Endothelial cell (in vitro differentiated cells): ENCODE results near the gene TSPAN9. TPM values are rescaled to one million over a fixed set of nuclear protein-coding genes. Genes with fewer than 3 reads are reported as not detected.
A peak's percentile ranks its signal among the peaks of the same experiment; 100 is the strongest.

Experiments
- DNase-seq: peaks from one replicate; pipeline ENCODE4 v3.0.0; 2021; ENCODE audit warnings: low spot score
- H3K27ac Mint-ChIP-seq: one replicate; pipeline ENCODE4 v1.8.0; 2021; ENCODE audit warnings: mixed read lengths, inconsistent platforms; ENCODE audit not compliant: unreplicated experiment
- H3K27me3 Mint-ChIP-seq: one replicate; pipeline ENCODE4 v1.8.0; 2021; ENCODE audit warnings: mild to moderate bottlenecking, moderate library complexity, mixed read lengths, inconsistent platforms; ENCODE audit not compliant: unreplicated experiment
- H3K36me3 Mint-ChIP-seq: one replicate; pipeline ENCODE4 v1.8.0; 2021; ENCODE audit warnings: mild to moderate bottlenecking, low read depth, mixed read lengths, inconsistent platforms; ENCODE audit not compliant: unreplicated experiment
- H3K4me1 Mint-ChIP-seq: one replicate; pipeline ENCODE4 v1.8.0; 2021; ENCODE audit warnings: mild to moderate bottlenecking, mixed read lengths, inconsistent platforms; ENCODE audit not compliant: unreplicated experiment
- H3K4me3 Mint-ChIP-seq: one replicate; pipeline ENCODE4 v1.8.0; 2021; ENCODE audit warnings: mild to moderate bottlenecking, mixed read lengths, inconsistent platforms; ENCODE audit not compliant: unreplicated experiment
- H3K9me3 Mint-ChIP-seq: one replicate; pipeline ENCODE4 v1.8.0; 2021; ENCODE audit warnings: mixed read lengths, inconsistent platforms; ENCODE audit not compliant: unreplicated experiment
- total RNA-seq: library from RNA; stranded (reverse); fragmentation: NEBNext Ultra II Directional; extraction: Animal tissue kit (Norgen Biotek cat#: 25700); gene quantifications from one replicate; pipeline ENCODE4 v1.2.1, GENCODE V29; 2021; ENCODE audit not compliant: unreplicated experiment
- TF ChIP-seq, protein P1 (sequence below): fragments of 200-600 bp; sonication (generic); IDR thresholded peaks from one replicate; pipeline ENCODE4 v1.5.0; 2021; ENCODE audit warnings: antibody characterized with exemption; ENCODE audit not compliant: unreplicated experiment

The TSPAN9 gene
- total RNA-seq, 1 donor from 2014 or later = 116 TPM

GRCh38 chr12:3078086-3078820 lies 1.1 kb downstream of the TSPAN9 start:
- TF ChIP-seq, protein P1, sequence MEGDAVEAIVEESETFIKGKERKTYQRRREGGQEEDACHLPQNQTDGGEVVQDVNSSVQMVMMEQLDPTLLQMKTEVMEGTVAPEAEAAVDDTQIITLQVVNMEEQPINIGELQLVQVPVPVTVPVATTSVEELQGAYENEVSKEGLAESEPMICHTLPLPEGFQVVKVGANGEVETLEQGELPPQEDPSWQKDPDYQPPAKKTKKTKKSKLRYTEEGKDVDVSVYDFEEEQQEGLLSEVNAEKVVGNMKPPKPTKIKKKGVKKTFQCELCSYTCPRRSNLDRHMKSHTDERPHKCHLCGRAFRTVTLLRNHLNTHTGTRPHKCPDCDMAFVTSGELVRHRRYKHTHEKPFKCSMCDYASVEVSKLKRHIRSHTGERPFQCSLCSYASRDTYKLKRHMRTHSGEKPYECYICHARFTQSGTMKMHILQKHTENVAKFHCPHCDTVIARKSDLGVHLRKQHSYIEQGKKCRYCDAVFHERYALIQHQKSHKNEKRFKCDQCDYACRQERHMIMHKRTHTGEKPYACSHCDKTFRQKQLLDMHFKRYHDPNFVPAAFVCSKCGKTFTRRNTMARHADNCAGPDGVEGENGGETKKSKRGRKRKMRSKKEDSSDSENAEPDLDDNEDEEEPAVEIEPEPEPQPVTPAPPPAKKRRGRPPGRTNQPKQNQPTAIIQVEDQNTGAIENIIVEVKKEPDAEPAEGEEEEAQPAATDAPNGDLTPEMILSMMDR = no peak
- Mint-ChIP-seq H3K36me3 (peaks cover 17% of the 10 kb centered on the region), H3K9me3 (no peaks in the 10 kb centered on the region), H3K27ac (peak overlapping the region; percentile 74), H3K27me3 (peaks cover 11% of the 10 kb centered on the region), H3K4me3 (peak overlapping the region; percentile 93), H3K4me1 (peaks cover 36% of the 10 kb centered on the region)
- no peak for DNase-seq

DNA sequence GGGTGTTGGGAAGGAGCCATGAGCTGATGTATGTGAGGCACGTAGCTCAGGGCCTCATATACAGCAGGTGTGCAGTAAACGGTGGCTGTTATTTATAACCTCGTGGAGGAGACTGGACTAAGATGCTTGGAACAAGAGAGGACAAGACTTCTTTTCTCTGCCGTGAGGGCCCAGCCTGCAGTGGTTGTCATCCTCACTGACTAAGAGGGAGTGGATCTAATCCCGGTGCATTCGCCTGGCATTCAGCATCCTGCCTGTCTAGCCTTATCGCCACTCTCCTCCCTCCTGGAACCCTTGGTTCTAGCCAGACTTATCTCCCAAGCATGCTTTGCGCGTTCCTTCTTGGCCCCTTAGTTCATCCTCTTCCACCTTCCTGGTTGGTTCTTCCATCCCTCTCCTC lies 3.9 kb downstream of the TSPAN9 start:
- DNase-seq = no peak
- TF ChIP-seq, protein P1 = no peak
- peaks cover 45% of the 10 kb centered on the region for H3K4me1 Mint-ChIP-seq
- peaks cover 27% of the 10 kb centered on the region for H3K36me3 Mint-ChIP-seq
- no peak overlapping the region for H3K4me3 Mint-ChIP-seq
- H3K9me3 Mint-ChIP-seq = no peaks in the 10 kb centered on the region
- H3K27ac Mint-ChIP-seq = no peak overlapping the region
- peaks cover 15% of the 10 kb centered on the region for H3K27me3 Mint-ChIP-seq

DNA sequence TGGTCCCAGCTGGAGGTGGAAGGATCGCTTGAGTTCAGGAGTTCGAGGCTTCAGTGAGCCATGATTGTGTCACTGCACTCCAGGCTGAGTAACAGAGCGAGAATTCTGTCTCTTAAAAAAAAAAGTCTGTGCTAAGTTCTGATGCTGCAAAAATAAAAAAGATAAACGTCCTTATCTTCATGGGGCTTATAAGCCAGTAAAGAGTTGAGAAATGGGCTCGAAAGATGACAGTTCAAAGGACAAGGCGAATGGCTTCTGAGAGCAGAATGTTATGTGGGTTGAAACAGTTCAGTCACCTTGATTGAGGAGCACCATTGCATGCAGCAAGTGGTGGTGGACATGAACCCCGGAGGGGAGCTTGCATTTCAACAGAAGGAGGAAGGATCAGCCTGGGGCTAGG lies 4.7 kb downstream of the TSPAN9 start:
- Mint-ChIP-seq H3K27me3 (peaks cover 15% of the 10 kb centered on the region), H3K4me1 (peaks cover 50% of the 10 kb centered on the region), H3K27ac (peak overlapping the region; percentile 94), H3K36me3 (peaks cover 34% of the 10 kb centered on the region), H3K9me3 (no peaks in the 10 kb centered on the region), H3K4me3 (peak overlapping the region; percentile 68)
- TF ChIP-seq, protein P1 = no peak
- DNase-seq = no peak

DNA sequence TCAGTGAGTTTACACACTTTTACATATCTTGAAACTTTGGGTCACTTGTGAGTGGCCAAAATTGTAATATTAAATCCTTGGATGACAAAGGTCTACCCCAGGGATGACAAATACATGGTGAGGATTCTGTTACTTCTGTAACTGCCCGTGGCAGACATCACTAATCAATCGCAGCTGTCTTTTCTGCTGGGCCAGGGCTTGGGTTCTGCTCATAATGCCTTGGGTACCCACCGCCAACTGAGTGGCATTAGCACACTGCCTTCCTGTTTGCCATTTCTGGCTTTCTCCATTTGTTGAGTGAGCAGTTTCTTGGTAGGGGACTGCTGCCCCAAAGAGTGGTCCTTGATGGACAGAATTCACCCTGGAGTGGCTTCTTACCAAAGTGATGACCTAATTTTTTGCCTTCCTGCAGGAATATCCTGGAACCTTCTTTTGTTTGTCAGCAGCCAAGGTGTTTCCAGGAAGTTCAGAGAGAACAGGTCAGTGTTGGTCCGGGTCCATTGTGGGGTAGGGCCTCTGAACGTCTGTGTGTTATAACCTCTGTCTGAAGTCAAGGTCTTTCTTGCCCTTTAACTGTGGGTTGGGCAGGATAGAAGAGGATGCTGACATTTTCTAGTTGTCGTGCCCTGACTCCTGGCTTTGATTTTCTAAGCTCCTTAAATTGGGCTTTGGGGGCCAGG lies 6.2 kb downstream of the TSPAN9 start:
- TF ChIP-seq, protein P1 = no peak
- no peaks in the 10 kb centered on the region for H3K9me3 Mint-ChIP-seq
- peak overlapping the region; percentile 94 for H3K27ac Mint-ChIP-seq
- H3K4me1 Mint-ChIP-seq = peaks cover 48% of the 10 kb centered on the region
- DNase-seq = no peak
- H3K36me3 Mint-ChIP-seq = peaks cover 40% of the 10 kb centered on the region
- H3K27me3 Mint-ChIP-seq = peaks cover 15% of the 10 kb centered on the region
- peak overlapping the region; percentile 81 for H3K4me3 Mint-ChIP-seq

GRCh38 chr12:3083921-3084347 lies 6.8 kb downstream of the TSPAN9 start:
- H3K4me3 Mint-ChIP-seq = peak overlapping the region; percentile 19
- no peaks in the 10 kb centered on the region for H3K9me3 Mint-ChIP-seq
- peaks cover 45% of the 10 kb centered on the region for H3K4me1 Mint-ChIP-seq
- H3K27me3 Mint-ChIP-seq = peaks cover 15% of the 10 kb centered on the region
- TF ChIP-seq, protein P1 = no peak
- H3K27ac Mint-ChIP-seq = peak overlapping the region; percentile 94
- peaks cover 40% of the 10 kb centered on the region for H3K36me3 Mint-ChIP-seq
- DNase-seq = no peak
